T-helper 1 cell treated with Interleukin-12 subunit alpha and Interleukin-12 subunit beta and Interleukin-4 antibody, amounts not matched to agents 30 μg/mL and 1 μg/mL, for 36 hours (primary cell): ENCODE data around the gene UBAC2.

Experiments used
- H3K27ac Mint-ChIP-seq: one replicate; pipeline ENCODE4 v1.8.0; 2021; ENCODE audit warnings: mild to moderate bottlenecking, mixed read lengths
- H3K27me3 Mint-ChIP-seq: one replicate; pipeline ENCODE4 v1.8.0; 2021; ENCODE audit warnings: low read depth, mixed read lengths
- H3K36me3 Mint-ChIP-seq: one replicate; pipeline ENCODE4 v1.8.0; 2021; ENCODE audit warnings: low read depth, mixed read lengths
- H3K4me1 Mint-ChIP-seq: one replicate; pipeline ENCODE4 v1.8.0; 2021; ENCODE audit warnings: low read depth, mixed read lengths
- H3K4me3 Mint-ChIP-seq: one replicate; pipeline ENCODE4 v1.8.0; 2021; ENCODE audit warnings: mild to moderate bottlenecking, moderate library complexity, mixed read lengths
- H3K9me3 Mint-ChIP-seq: one replicate; pipeline ENCODE4 v1.8.0; 2021; ENCODE audit warnings: mixed read lengths

The UBAC2 gene

GRCh38 chr13:99313941-99314340, 113.3 kb downstream of the UBAC2 start:
- peak overlapping the region; percentile 93 for H3K27ac Mint-ChIP-seq
- H3K27me3 Mint-ChIP-seq = no peaks in the 10 kb centered on the region
- H3K9me3 Mint-ChIP-seq = no peaks in the 10 kb centered on the region
- H3K4me1 Mint-ChIP-seq = peaks cover 49% of the 10 kb centered on the region
- peaks cover 26% of the 10 kb centered on the region for H3K36me3 Mint-ChIP-seq
- H3K4me3 Mint-ChIP-seq = peak overlapping the region; percentile 71

- peaks cover 30% of the 10 kb centered on the region for H3K36me3 Mint-ChIP-seq
- H3K27me3 Mint-ChIP-seq = no peaks in the 10 kb centered on the region
- no peaks in the 10 kb centered on the region for H3K9me3 Mint-ChIP-seq
- peaks cover 53% of the 10 kb centered on the region for H3K4me1 Mint-ChIP-seq
- H3K4me3 Mint-ChIP-seq = peak overlapping the region; percentile 71
- H3K27ac Mint-ChIP-seq = peak overlapping the region; percentile 93
Measured at GRCh38 chr13:99314640-99315176, 114.1 kb downstream of the UBAC2 start.

- no peaks in the 10 kb centered on the region for H3K27me3 Mint-ChIP-seq
- H3K4me1 Mint-ChIP-seq = peaks cover 51% of the 10 kb centered on the region
- H3K36me3 Mint-ChIP-seq = peaks cover 30% of the 10 kb centered on the region
- peak overlapping the region; percentile 71 for H3K4me3 Mint-ChIP-seq
- H3K9me3 Mint-ChIP-seq = no peaks in the 10 kb centered on the region
- peak overlapping the region; percentile 93 for H3K27ac Mint-ChIP-seq
Measured at GRCh38 chr13:99315186-99315585, 114.5 kb downstream of the UBAC2 start.

- no peaks in the 10 kb centered on the region for H3K9me3 Mint-ChIP-seq
- peaks cover 30% of the 10 kb centered on the region for H3K36me3 Mint-ChIP-seq
- H3K27ac Mint-ChIP-seq = peak overlapping the region; percentile 19
- no peaks in the 10 kb centered on the region for H3K27me3 Mint-ChIP-seq
- H3K4me1 Mint-ChIP-seq = peaks cover 44% of the 10 kb centered on the region
- no peak overlapping the region for H3K4me3 Mint-ChIP-seq
Measured at GRCh38 chr13:99316224-99316623, 115.6 kb downstream of the UBAC2 start.

GRCh38 chr13:99316657-99317256, 116.1 kb downstream of the UBAC2 start:
- H3K4me1 Mint-ChIP-seq = peaks cover 45% of the 10 kb centered on the region

GRCh38 chr13:99320693-99321481, 120.2 kb downstream of the UBAC2 start:
- peaks cover 31% of the 10 kb centered on the region for H3K36me3 Mint-ChIP-seq
- no peaks in the 10 kb centered on the region for H3K9me3 Mint-ChIP-seq
- no peaks in the 10 kb centered on the region for H3K27me3 Mint-ChIP-seq
- no peak overlapping the region for H3K27ac Mint-ChIP-seq
- H3K4me1 Mint-ChIP-seq = peaks cover 50% of the 10 kb centered on the region
- no peak overlapping the region for H3K4me3 Mint-ChIP-seq

More at GRCh38 chr13:99316657-99317256, 116.1 kb downstream of the UBAC2 start:
- Mint-ChIP-seq H3K9me3 (no peaks in the 10 kb centered on the region), H3K27me3 (no peaks in the 10 kb centered on the region), H3K27ac (no peak overlapping the region), H3K4me3 (no peak overlapping the region), H3K36me3 (peaks cover 30% of the 10 kb centered on the region)

- Mint-ChIP-seq H3K27me3 (no peaks in the 10 kb centered on the region), H3K36me3 (peaks cover 31% of the 10 kb centered on the region), H3K4me3 (no peak overlapping the region), H3K9me3 (no peaks in the 10 kb centered on the region), H3K4me1 (peaks cover 47% of the 10 kb centered on the region), H3K27ac (peak overlapping the region; percentile 86)
Measured at GRCh38 chr13:99321709-99322108, 121.1 kb downstream of the UBAC2 start.

- H3K4me1 Mint-ChIP-seq = peaks cover 47% of the 10 kb centered on the region
- H3K36me3 Mint-ChIP-seq = peaks cover 34% of the 10 kb centered on the region
- H3K27me3 Mint-ChIP-seq = no peaks in the 10 kb centered on the region
- no peaks in the 10 kb centered on the region for H3K9me3 Mint-ChIP-seq
- peak overlapping the region; percentile 27 for H3K4me3 Mint-ChIP-seq
- peak overlapping the region; percentile 86 for H3K27ac Mint-ChIP-seq
Measured at GRCh38 chr13:99322297-99323103, 121.8 kb downstream of the UBAC2 start.

GRCh38 chr13:99323488-99323887, 122.8 kb downstream of the UBAC2 start:
- Mint-ChIP-seq H3K9me3 (no peaks in the 10 kb centered on the region), H3K36me3 (peaks cover 31% of the 10 kb centered on the region), H3K27me3 (no peaks in the 10 kb centered on the region), H3K4me1 (peaks cover 47% of the 10 kb centered on the region), H3K4me3 (no peak overlapping the region), H3K27ac (peak overlapping the region; percentile 86)

GRCh38 chr13:99326012-99326411, 125.4 kb downstream of the UBAC2 start:
- Mint-ChIP-seq H3K4me3 (no peak overlapping the region), H3K9me3 (peaks cover 3% of the 10 kb centered on the region), H3K36me3 (peaks cover 40% of the 10 kb centered on the region), H3K4me1 (peaks cover 48% of the 10 kb centered on the region), H3K27ac (peak overlapping the region; percentile 66), H3K27me3 (no peaks in the 10 kb centered on the region)

- Mint-ChIP-seq H3K9me3 (peaks cover 3% of the 10 kb centered on the region), H3K36me3 (peaks cover 46% of the 10 kb centered on the region), H3K27ac (no peak overlapping the region), H3K27me3 (no peaks in the 10 kb centered on the region), H3K4me3 (no peak overlapping the region), H3K4me1 (peaks cover 41% of the 10 kb centered on the region)
Measured at GRCh38 chr13:99327126-99327525, 126.5 kb downstream of the UBAC2 start.

GRCh38 chr13:99327761-99328160, 127.1 kb downstream of the UBAC2 start:
- Mint-ChIP-seq H3K27ac (no peak overlapping the region), H3K36me3 (peaks cover 50% of the 10 kb centered on the region), H3K4me1 (peaks cover 37% of the 10 kb centered on the region), H3K4me3 (no peak overlapping the region), H3K9me3 (peaks cover 3% of the 10 kb centered on the region), H3K27me3 (no peaks in the 10 kb centered on the region)

GRCh38 chr13:99329477-99329876, 128.8 kb downstream of the UBAC2 start:
- Mint-ChIP-seq H3K4me3 (no peak overlapping the region), H3K36me3 (peaks cover 49% of the 10 kb centered on the region), H3K4me1 (peaks cover 24% of the 10 kb centered on the region), H3K27me3 (no peaks in the 10 kb centered on the region), H3K27ac (no peak overlapping the region), H3K9me3 (peaks cover 3% of the 10 kb centered on the region)

- Mint-ChIP-seq H3K27ac (no peak overlapping the region), H3K36me3 (peaks cover 47% of the 10 kb centered on the region), H3K9me3 (peaks cover 3% of the 10 kb centered on the region), H3K27me3 (no peaks in the 10 kb centered on the region), H3K4me1 (peaks cover 16% of the 10 kb centered on the region), H3K4me3 (no peak overlapping the region)
Measured at GRCh38 chr13:99330942-99331341, 130.3 kb downstream of the UBAC2 start.
